Measurements from ENCODE around the gene OR9A2. TPM values are rescaled to one million over a fixed set of nuclear protein-coding genes. Genes with fewer than 3 reads are reported as not detected.
A peak's percentile ranks its signal among the peaks of the same experiment; 100 is the strongest.

Gene OR9A2
- total RNA-seq, 1 donor from 2014 or later: 0.31 TPM

GRCh38 chr7:143015926-143016490 is 10.9 kb downstream of the OR9A2 start:
- H3K27me3 Mint-ChIP-seq: no peaks in the 10 kb centered on the region
- H3K4me1 Mint-ChIP-seq: peaks cover 79% of the 10 kb centered on the region
- H3K4me3 Mint-ChIP-seq: no peak overlapping the region
- CTCF ChIA-PET: interaction anchor here (0.6 to 17.3 kb wide), 8 partner anchors 8 to 418 kb away, joined by 3 to 519 read pairs (median 4); partner anchors contain the start of gene TAS2R40
- H3K27ac Mint-ChIP-seq: peak overlapping the region; percentile 95
- POLR2A ChIA-PET: interaction anchor here (1.1 to 4.9 kb wide), 7 partner anchors 16 to 234 kb away, joined by 3 to 22 read pairs (median 4); no protein-coding TSS in a partner anchor
- H3K9me3 Mint-ChIP-seq: peaks cover 7% of the 10 kb centered on the region
- peaks cover 8% of the 10 kb centered on the region for H3K36me3 Mint-ChIP-seq (ENCODE audit: low read depth)
- DNase-seq (no peak), ATAC-seq (ENCODE audit: low read depth) (no peak)
- TF ChIP-seq, protein P1, sequence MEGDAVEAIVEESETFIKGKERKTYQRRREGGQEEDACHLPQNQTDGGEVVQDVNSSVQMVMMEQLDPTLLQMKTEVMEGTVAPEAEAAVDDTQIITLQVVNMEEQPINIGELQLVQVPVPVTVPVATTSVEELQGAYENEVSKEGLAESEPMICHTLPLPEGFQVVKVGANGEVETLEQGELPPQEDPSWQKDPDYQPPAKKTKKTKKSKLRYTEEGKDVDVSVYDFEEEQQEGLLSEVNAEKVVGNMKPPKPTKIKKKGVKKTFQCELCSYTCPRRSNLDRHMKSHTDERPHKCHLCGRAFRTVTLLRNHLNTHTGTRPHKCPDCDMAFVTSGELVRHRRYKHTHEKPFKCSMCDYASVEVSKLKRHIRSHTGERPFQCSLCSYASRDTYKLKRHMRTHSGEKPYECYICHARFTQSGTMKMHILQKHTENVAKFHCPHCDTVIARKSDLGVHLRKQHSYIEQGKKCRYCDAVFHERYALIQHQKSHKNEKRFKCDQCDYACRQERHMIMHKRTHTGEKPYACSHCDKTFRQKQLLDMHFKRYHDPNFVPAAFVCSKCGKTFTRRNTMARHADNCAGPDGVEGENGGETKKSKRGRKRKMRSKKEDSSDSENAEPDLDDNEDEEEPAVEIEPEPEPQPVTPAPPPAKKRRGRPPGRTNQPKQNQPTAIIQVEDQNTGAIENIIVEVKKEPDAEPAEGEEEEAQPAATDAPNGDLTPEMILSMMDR (IDR thresholded peaks at IDR 0.05): no peak
- intact Hi-C loops (cut with micrococcal nuclease): loop anchor here (1.0 to 10.0 kb wide), 3 partner anchors 69 to 369 kb away; partner anchors contain the start of gene ZYX

DNA sequence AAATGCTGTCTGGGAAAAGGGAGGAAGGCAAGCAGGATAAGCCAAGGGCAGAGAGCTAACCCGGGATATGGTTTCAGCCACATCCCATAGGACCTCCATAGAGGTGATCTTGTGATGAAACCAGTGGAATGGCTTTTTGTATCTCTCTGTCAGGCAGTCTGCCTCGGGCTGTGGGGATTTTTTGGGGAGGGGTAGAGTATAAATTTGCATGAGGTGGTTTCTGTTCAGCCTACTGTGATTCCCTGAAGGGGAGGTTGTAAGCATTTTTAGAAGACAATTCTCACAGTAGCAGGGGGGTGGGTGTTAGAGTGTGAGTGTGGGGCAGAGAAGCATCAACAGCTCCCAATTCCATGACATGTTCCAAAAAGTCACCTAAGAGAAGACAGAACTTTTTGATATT is 11.8 kb downstream of the OR9A2 start:
- TF ChIP-seq, protein P1 (IDR thresholded peaks at IDR 0.05): no peak
- no peak for DNase-seq
- Mint-ChIP-seq H3K36me3 (ENCODE audit: low read depth) (peaks cover 8% of the 10 kb centered on the region), H3K4me1 (peaks cover 83% of the 10 kb centered on the region), H3K4me3 (peak overlapping the region; percentile 78), H3K27ac (peak overlapping the region; percentile 95), H3K27me3 (no peaks in the 10 kb centered on the region), H3K9me3 (peaks cover 7% of the 10 kb centered on the region)
- intact Hi-C loops (cut with micrococcal nuclease): loop anchor here (1.0 to 10.0 kb wide), 2 partner anchors 70 to 370 kb away; partner anchors contain the start of gene ZYX
- ChIA-PET POLR2A (interaction anchor here (1.1 to 4.9 kb wide), 8 partner anchors 9 to 235 kb away, joined by 3 to 22 read pairs (median 4); no protein-coding TSS in a partner anchor), CTCF (interaction anchor here (0.9 to 17.3 kb wide), 3 partner anchors 12 to 301 kb away, joined by 3 to 519 read pairs (median 10); partner anchors contain the start of gene TAS2R40)
- ATAC-seq (ENCODE audit: low read depth): peak; percentile 92

- peak overlapping the region; percentile 95 for H3K27ac Mint-ChIP-seq
- H3K9me3 Mint-ChIP-seq: peaks cover under 1% of the 10 kb centered on the region
- H3K36me3 Mint-ChIP-seq (ENCODE audit: low read depth): peaks cover 3% of the 10 kb centered on the region
- ChIA-PET POLR2A (interaction anchor here (0.6 to 4.9 kb wide), 6 partner anchors 35 to 230 kb away, joined by 3 to 22 read pairs (median 8); no protein-coding TSS in a partner anchor), CTCF (interaction anchor here (1.0 to 17.3 kb wide), 5 partner anchors 9 to 410 kb away, joined by 3 to 519 read pairs (median 3); partner anchors contain the start of gene TAS2R40)
- H3K4me3 Mint-ChIP-seq: peak overlapping the region; percentile 21
- ATAC-seq (ENCODE audit: low read depth) (no peak), DNase-seq (no peak)
- H3K4me1 Mint-ChIP-seq: peaks cover 83% of the 10 kb centered on the region
- TF ChIP-seq, protein P1 (IDR thresholded peaks at IDR 0.05): no peak
- H3K27me3 Mint-ChIP-seq: no peaks in the 10 kb centered on the region
- intact Hi-C loops (cut with micrococcal nuclease): loop anchor here (2.0 to 10.0 kb wide), 2 partner anchors 275 to 371 kb away; partner anchors contain the start of genes CASP2 and ZYX
Measured at GRCh38 chr7:143013893-143014292, 13.0 kb downstream of the OR9A2 start.

GRCh38 chr7:143013473-143013872 is 13.5 kb downstream of the OR9A2 start:
- TF ChIP-seq, protein P1 (IDR thresholded peaks at IDR 0.05): no peak
- CTCF ChIA-PET: interaction anchor here (1.0 to 17.3 kb wide), 5 partner anchors 9 to 409 kb away, joined by 3 to 519 read pairs (median 3); partner anchors contain the start of gene TAS2R40
- Mint-ChIP-seq H3K9me3 (no peaks in the 10 kb centered on the region), H3K27ac (peak overlapping the region; percentile 95), H3K4me1 (peaks cover 84% of the 10 kb centered on the region), H3K36me3 (ENCODE audit: low read depth) (peaks cover 3% of the 10 kb centered on the region), H3K27me3 (no peaks in the 10 kb centered on the region), H3K4me3 (peak overlapping the region; percentile 53)
- POLR2A ChIA-PET: interaction anchor here (0.7 to 4.9 kb wide), 5 partner anchors 35 to 217 kb away, joined by 3 to 22 read pairs (median 3); no protein-coding TSS in a partner anchor
- ATAC-seq (ENCODE audit: low read depth) (no peak), DNase-seq (no peak)
- intact Hi-C loops (cut with micrococcal nuclease): loop anchor here (2.0 to 10.0 kb wide), 2 partner anchors 275 to 371 kb away; partner anchors contain the start of genes CASP2 and ZYX
